ENCODE data around the gene SERPINB12.

Gene SERPINB12

GRCh38 chr18:63508596-63508995, 33.6 kb upstream of the SERPINB12 start:
- no peak for TF ChIP-seq FOXP2 (optimal IDR thresholded peaks at IDR 0.05; ENCODE audit: borderline replicate concordance, extremely low read depth, extremely low read length, insufficient read depth)
- TF ChIP-seq, protein P1, sequence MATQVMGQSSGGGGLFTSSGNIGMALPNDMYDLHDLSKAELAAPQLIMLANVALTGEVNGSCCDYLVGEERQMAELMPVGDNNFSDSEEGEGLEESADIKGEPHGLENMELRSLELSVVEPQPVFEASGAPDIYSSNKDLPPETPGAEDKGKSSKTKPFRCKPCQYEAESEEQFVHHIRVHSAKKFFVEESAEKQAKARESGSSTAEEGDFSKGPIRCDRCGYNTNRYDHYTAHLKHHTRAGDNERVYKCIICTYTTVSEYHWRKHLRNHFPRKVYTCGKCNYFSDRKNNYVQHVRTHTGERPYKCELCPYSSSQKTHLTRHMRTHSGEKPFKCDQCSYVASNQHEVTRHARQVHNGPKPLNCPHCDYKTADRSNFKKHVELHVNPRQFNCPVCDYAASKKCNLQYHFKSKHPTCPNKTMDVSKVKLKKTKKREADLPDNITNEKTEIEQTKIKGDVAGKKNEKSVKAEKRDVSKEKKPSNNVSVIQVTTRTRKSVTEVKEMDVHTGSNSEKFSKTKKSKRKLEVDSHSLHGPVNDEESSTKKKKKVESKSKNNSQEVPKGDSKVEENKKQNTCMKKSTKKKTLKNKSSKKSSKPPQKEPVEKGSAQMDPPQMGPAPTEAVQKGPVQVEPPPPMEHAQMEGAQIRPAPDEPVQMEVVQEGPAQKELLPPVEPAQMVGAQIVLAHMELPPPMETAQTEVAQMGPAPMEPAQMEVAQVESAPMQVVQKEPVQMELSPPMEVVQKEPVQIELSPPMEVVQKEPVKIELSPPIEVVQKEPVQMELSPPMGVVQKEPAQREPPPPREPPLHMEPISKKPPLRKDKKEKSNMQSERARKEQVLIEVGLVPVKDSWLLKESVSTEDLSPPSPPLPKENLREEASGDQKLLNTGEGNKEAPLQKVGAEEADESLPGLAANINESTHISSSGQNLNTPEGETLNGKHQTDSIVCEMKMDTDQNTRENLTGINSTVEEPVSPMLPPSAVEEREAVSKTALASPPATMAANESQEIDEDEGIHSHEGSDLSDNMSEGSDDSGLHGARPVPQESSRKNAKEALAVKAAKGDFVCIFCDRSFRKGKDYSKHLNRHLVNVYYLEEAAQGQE (IDR thresholded peaks at IDR 0.05; ENCODE audit: insufficient read depth in 1 of 2, low read depth in 2 of 2, low read length in 2 of 2) = no peak
- TF ChIP-seq POLR2AphosphoS5 (IDR thresholded peaks at IDR 0.05; ENCODE audit: low read depth, low read length) = no peak
- no peak for TF ChIP-seq SIN3A (IDR thresholded peaks at IDR 0.05; ENCODE audit: borderline replicate concordance, insufficient read depth, low read length)

GRCh38 chr18:63511285-63511684, 30.9 kb upstream of the SERPINB12 start:
- TF ChIP-seq SIN3A (IDR thresholded peaks at IDR 0.05; ENCODE audit: borderline replicate concordance, insufficient read depth, low read length) (no peak), POLR2AphosphoS5 (IDR thresholded peaks at IDR 0.05; ENCODE audit: low read depth, low read length) (no peak), FOXP2 (optimal IDR thresholded peaks at IDR 0.05; ENCODE audit: borderline replicate concordance, extremely low read depth, extremely low read length, insufficient read depth) (no peak), TAF1 (IDR thresholded peaks at IDR 0.05; ENCODE audit: borderline replicate concordance, insufficient read depth, low read length) (no peak)
- TF ChIP-seq, protein P1 (IDR thresholded peaks at IDR 0.05; ENCODE audit: insufficient read depth in 1 of 2, low read depth in 2 of 2, low read length in 2 of 2) = no peak

GRCh38 chr18:63514326-63514725, 27.8 kb upstream of the SERPINB12 start:
- TF ChIP-seq SIN3A (IDR thresholded peaks at IDR 0.05; ENCODE audit: borderline replicate concordance, insufficient read depth, low read length) (no peak), FOXP2 (optimal IDR thresholded peaks at IDR 0.05; ENCODE audit: borderline replicate concordance, extremely low read depth, extremely low read length, insufficient read depth) (no peak), TAF1 (IDR thresholded peaks at IDR 0.05; ENCODE audit: borderline replicate concordance, insufficient read depth, low read length) (no peak), POLR2AphosphoS5 (IDR thresholded peaks at IDR 0.05; ENCODE audit: low read depth, low read length) (no peak)
- TF ChIP-seq, protein P1 (IDR thresholded peaks at IDR 0.05; ENCODE audit: insufficient read depth in 1 of 2, low read depth in 2 of 2, low read length in 2 of 2) = no peak

GRCh38 chr18:63514888-63515678, 27.1 kb upstream of the SERPINB12 start:
- TF ChIP-seq TAF1 (IDR thresholded peaks at IDR 0.05; ENCODE audit: borderline replicate concordance, insufficient read depth, low read length) (no peak), SIN3A (IDR thresholded peaks at IDR 0.05; ENCODE audit: borderline replicate concordance, insufficient read depth, low read length) (no peak), POLR2AphosphoS5 (IDR thresholded peaks at IDR 0.05; ENCODE audit: low read depth, low read length) (no peak)

- no peak for TF ChIP-seq POLR2AphosphoS5 (IDR thresholded peaks at IDR 0.05; ENCODE audit: low read depth, low read length)
These were observed 26.4 kb upstream of the SERPINB12 start for GRCh38 chr18:63515801-63516200.

- TF ChIP-seq TAF1 (IDR thresholded peaks at IDR 0.05; ENCODE audit: borderline replicate concordance, insufficient read depth, low read length) = no peak
These were observed 23.8 kb upstream of the SERPINB12 start for GRCh38 chr18:63518178-63519012.
